Peyer's patch (tissue), 4 donors: Measurements from ENCODE around the gene RBMX2. TPM values are rescaled to one million over a fixed set of nuclear protein-coding genes. Genes with fewer than 3 reads are reported as not detected.
"Not testable (repeated sequence)": the region's sequence is repeated elsewhere in the genome, so short reads cannot be mapped to it uniquely, and the experiment has no call there.

ENCODE experiments used
- DNase-seq, 3 donors: peaks; one replicate each; pipeline ENCODE4 v3.0.0-alpha.2; 2017 to 2019
- H3K27ac ChIP-seq, 4 donors: fragments of 200-600 bp; sonication (generic); one replicate each; pipeline ENCODE4 v1.5.1; 2016 to 2019
- H3K27me3 ChIP-seq, 2 donors: fragments of 200-600 bp; sonication (generic); one replicate each; pipeline ENCODE4 v1.5.1; 2019
- H3K36me3 ChIP-seq, 3 donors: fragments of 200-600 bp; sonication (generic); one replicate each; pipeline ENCODE4 v1.5.1; 2016 to 2019
- H3K4me1 ChIP-seq, 4 donors: fragments of 200-600 bp; sonication (generic); one replicate each; pipeline ENCODE4 v1.5.1; 2016 to 2019
- H3K4me3 ChIP-seq, 4 donors: fragments of 200-600 bp; sonication (generic); 1 replicate in 3 of 4; 2 replicates in 1 of 4; pipeline ENCODE4 v1.5.1; 2016 to 2019; ENCODE audit warnings: mild to moderate bottlenecking in 1 of 4
- H3K9me3 ChIP-seq, 4 donors: fragments of 200-600 bp; sonication (generic); one replicate each; pipeline ENCODE4 v1.5.1; 2016 to 2019; ENCODE audit warnings: mild to moderate bottlenecking in 1 of 4
- POLR2A ChIP-seq, 2 donors: fragments of 450-650 bp; IDR thresholded peaks; one replicate each; pipeline ENCODE4 v1.5.1; 2017; ENCODE audit warnings: antibody characterized with exemption in 2 of 2, mild to moderate bottlenecking in 2 of 2, moderate library complexity in 2 of 2
- total RNA-seq, 4 donors: library from RNA; depleted of rRNA; stranded (reverse); fragments of >200 nt; gene quantifications; one replicate each; pipeline ENCODE4 v1.1.0, GENCODE V29; 2016
- TF ChIP-seq, protein P1 (sequence below), 6 experiments: fragments of 450-650 bp in 4 of 6; fragments of 200-600 bp in 2 of 6; sonication (generic) in 1 of 6; IDR thresholded peaks; one replicate each; pipeline ENCODE4 v1.5.1; 2017 to 2019; ENCODE audit warnings: antibody characterized with exemption in 6 of 6, mild to moderate bottlenecking in 3 of 6, moderate library complexity in 1 of 6

Gene RBMX2
- total RNA-seq, 4 donors from 2014 or later: 6.6 to 14.5 (median 10.0) TPM

DNA sequence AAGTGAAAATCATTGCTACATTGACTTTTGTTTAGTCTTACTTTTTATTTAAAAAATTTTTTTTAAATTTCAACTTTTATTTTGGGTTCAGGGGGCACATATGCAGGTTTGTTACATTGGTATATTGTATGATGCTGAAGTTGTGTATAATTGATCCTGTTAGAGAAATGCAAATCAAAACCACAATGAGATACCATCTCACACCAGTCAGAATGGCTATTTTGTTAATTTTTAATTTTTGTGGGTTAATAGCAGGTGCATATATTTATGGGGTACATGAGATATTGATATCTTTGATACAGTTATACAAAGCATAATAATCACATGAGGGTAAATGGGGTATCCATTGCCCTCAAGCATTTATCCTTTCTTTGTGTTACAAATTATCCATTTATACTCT is 34.1 kb downstream of the RBMX2 start:
- Histone ChIP-seq H3K27ac (no peak overlapping the region), H3K4me3 (no peak overlapping the region), H3K9me3 (no peaks in the 10 kb centered on the region), H3K4me1 (no peaks in the 10 kb centered on the region), H3K36me3 (no peaks in the 10 kb centered on the region), H3K27me3 (no peaks in the 10 kb centered on the region)
- TF ChIP-seq, protein P1, sequence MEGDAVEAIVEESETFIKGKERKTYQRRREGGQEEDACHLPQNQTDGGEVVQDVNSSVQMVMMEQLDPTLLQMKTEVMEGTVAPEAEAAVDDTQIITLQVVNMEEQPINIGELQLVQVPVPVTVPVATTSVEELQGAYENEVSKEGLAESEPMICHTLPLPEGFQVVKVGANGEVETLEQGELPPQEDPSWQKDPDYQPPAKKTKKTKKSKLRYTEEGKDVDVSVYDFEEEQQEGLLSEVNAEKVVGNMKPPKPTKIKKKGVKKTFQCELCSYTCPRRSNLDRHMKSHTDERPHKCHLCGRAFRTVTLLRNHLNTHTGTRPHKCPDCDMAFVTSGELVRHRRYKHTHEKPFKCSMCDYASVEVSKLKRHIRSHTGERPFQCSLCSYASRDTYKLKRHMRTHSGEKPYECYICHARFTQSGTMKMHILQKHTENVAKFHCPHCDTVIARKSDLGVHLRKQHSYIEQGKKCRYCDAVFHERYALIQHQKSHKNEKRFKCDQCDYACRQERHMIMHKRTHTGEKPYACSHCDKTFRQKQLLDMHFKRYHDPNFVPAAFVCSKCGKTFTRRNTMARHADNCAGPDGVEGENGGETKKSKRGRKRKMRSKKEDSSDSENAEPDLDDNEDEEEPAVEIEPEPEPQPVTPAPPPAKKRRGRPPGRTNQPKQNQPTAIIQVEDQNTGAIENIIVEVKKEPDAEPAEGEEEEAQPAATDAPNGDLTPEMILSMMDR (IDR thresholded peaks at IDR 0.05): no peak
- TF ChIP-seq POLR2A (IDR thresholded peaks at IDR 0.05): no peak
- no peak for DNase-seq

DNA sequence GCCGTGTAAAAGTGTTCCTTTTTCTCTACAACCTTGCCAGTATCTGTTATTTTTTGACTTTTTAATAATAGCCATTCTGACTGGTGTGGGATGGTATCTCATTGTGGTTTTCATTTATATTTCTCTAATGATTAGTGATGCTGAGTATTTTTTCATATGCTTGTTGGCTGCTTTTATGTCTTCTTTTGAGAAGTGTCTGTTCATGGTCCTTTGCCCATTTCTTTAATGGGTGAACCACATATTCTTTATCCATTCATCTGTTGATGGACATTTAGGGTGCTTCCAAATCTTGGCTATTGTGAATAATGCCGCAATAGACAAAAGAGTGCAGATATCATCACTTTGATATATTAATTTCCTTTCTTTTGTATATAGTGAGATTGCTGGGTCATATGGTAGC is 36.2 kb downstream of the RBMX2 start:
- not testable (repeated sequence) for H3K27me3 ChIP-seq, H3K4me1 ChIP-seq, H3K9me3 ChIP-seq, DNase-seq, H3K4me3 ChIP-seq, H3K36me3 ChIP-seq, H3K27ac ChIP-seq

DNA sequence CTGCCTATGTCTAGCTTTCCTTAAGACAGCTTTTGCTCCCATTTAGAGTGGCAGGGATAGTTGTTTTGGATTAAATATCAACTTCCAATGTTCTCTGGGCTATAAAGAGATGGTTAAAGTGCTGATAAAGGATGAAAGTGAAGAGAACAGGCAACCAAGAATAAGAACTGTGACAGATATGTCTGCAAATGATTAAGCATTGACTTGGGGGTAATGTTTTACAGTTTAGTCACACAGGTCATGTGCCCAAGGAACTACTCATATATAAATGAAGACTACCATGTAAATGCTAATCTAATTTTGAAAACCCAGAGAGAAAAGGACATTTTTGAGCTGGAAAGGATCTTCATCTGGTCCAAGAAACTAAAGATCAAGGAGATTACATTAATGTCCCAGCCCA is 42.1 kb downstream of the RBMX2 start:
- no peaks in the 10 kb centered on the region for H3K9me3 ChIP-seq
- no peaks in the 10 kb centered on the region for H3K27me3 ChIP-seq
- H3K4me3 ChIP-seq: no peak overlapping the region
- no peaks in the 10 kb centered on the region for H3K36me3 ChIP-seq
- no peak for TF ChIP-seq POLR2A (IDR thresholded peaks at IDR 0.05)
- TF ChIP-seq, protein P1 (IDR thresholded peaks at IDR 0.05): no peak
- no peak for DNase-seq
- no peak overlapping the region for H3K27ac ChIP-seq
- H3K4me1 ChIP-seq: no peaks in the 10 kb centered on the region

DNA sequence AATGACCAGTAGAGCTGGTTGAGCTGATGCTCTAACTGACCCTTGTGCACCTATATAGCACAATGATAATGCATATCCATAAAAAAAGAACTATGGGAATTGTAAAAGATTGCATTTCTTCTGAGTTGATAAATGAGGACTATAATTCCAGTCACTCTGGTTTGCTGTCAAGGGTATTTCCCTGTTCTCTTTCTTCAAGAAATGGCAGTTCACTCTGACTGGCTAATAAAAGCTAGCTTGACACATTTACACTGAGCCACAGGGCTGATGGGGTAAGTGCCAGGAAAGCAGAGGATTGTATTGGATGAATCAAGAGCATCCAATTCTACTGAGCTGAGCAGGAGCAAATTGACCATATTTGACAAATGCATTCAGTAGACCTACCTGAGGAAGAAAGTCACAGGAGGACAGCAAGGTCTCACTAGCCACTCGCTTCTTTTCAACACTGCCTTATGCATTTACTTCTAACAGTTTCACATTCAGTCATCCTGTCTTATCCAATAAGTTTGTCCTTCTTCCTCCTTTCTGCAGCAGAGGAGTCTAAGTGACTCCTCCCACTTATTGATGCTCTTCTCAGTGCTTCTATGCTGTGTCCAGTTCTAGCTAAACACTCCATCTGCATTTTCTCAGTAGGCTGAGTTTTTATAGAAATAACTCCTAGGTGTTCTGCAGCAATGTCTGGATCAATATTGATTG is 43.0 kb downstream of the RBMX2 start:
- no peaks in the 10 kb centered on the region for H3K27me3 ChIP-seq
- no peak for DNase-seq
- H3K27ac ChIP-seq: no peak overlapping the region
- no peak overlapping the region for H3K4me3 ChIP-seq
- TF ChIP-seq, protein P1 (IDR thresholded peaks at IDR 0.05): no peak
- no peak for TF ChIP-seq POLR2A (IDR thresholded peaks at IDR 0.05)
- H3K4me1 ChIP-seq: no peaks in the 10 kb centered on the region
- H3K36me3 ChIP-seq: no peaks in the 10 kb centered on the region
- H3K9me3 ChIP-seq: no peaks in the 10 kb centered on the region

DNA sequence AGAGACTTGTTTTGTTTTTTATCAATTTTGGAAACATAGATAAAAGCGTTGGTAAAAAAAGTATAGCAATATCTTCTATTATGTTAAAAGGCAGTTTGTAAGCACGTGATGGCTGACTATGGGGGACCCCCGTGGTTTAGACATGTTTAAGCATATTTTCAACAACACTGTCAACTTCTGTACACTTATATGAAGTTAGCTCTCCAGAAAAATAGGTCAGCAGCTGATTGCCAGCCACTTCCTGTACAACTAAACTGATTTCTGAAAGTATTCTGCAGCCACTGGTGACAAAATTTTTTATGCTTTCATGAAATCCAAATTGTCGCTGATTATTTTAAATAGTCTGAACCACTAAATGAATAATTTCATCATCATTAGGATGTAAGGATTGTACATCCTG is 45.2 kb downstream of the RBMX2 start:
- no peak overlapping the region for H3K27ac ChIP-seq
- no peaks in the 10 kb centered on the region for H3K36me3 ChIP-seq
- TF ChIP-seq, protein P1 (IDR thresholded peaks at IDR 0.05): no peak
- TF ChIP-seq POLR2A (IDR thresholded peaks at IDR 0.05): no peak
- no peaks in the 10 kb centered on the region for H3K4me1 ChIP-seq
- H3K27me3 ChIP-seq: no peaks in the 10 kb centered on the region
- no peak for DNase-seq
- H3K4me3 ChIP-seq: no peak overlapping the region
- H3K9me3 ChIP-seq: no peaks in the 10 kb centered on the region

Other genes starting within 250 kb of the RBMX2 start
- 10 to 100 TPM; 16.5 to 44.9 (median 37.4) TPM for gene AIFM1, start 236.1 kb upstream of the RBMX2 start, total RNA-seq
- gene RAB33A, start 230.0 kb upstream of the RBMX2 start, total RNA-seq: 1 to 10 TPM in 1 of 4 donors, under 1 TPM in 2, not detected in 1; 0.67 to 1.3 (median 0.88) TPM
- gene ZNF280C, start 133.1 kb upstream of the RBMX2 start, total RNA-seq: 10 to 100 TPM in 1 of 4 donors, 1 to 10 TPM in 3; 1.8 to 12.4 (median 4.1) TPM
- 10 to 100 TPM in 2 of 4 donors, 1 to 10 TPM in 1, not detected in 1; 3.5 to 13.2 (median 11.1) TPM for gene SLC25A14, start 62.1 kb upstream of the RBMX2 start, total RNA-seq
- gene GPR119, start 16.3 kb upstream of the RBMX2 start, total RNA-seq: not detected